Osteocyte (in vitro differentiated cells): ENCODE data around the gene ITGB5. TPM values are rescaled to one million over a fixed set of nuclear protein-coding genes. Genes with fewer than 3 reads are reported as not detected.
"Not testable (repeated sequence)": the region's sequence is repeated elsewhere in the genome, so short reads cannot be mapped to it uniquely, and the experiment has no call there.

Experiments
- DNase-seq: peaks from one replicate; pipeline ENCODE4 v3.0.0; 2021; ENCODE audit warnings: mixed read lengths; ENCODE audit not compliant: unreplicated experiment; ENCODE audit errors: extremely low spot score
- H3K27ac Mint-ChIP-seq: one replicate; pipeline ENCODE4 v1.8.0; 2021; ENCODE audit warnings: mild to moderate bottlenecking, mixed read lengths; ENCODE audit not compliant: unreplicated experiment
- H3K27me3 Mint-ChIP-seq: one replicate; pipeline ENCODE4 v1.8.0; 2021; ENCODE audit warnings: mixed read lengths; ENCODE audit not compliant: unreplicated experiment
- H3K36me3 Mint-ChIP-seq: one replicate; pipeline ENCODE4 v1.8.0; 2021; ENCODE audit warnings: mixed read lengths; ENCODE audit not compliant: unreplicated experiment
- H3K4me1 Mint-ChIP-seq: one replicate; pipeline ENCODE4 v1.8.0; 2021; ENCODE audit warnings: mixed read lengths; ENCODE audit not compliant: unreplicated experiment
- H3K4me3 Mint-ChIP-seq: one replicate; pipeline ENCODE4 v1.8.0; 2021; ENCODE audit warnings: mild to moderate bottlenecking, moderate library complexity, mixed read lengths; ENCODE audit not compliant: unreplicated experiment
- H3K9me3 Mint-ChIP-seq: one replicate; pipeline ENCODE4 v1.8.0; 2021; ENCODE audit warnings: mixed read lengths; ENCODE audit not compliant: unreplicated experiment
- total RNA-seq: library from RNA; stranded (reverse); gene quantifications from 2 replicates; pipeline ENCODE4 v1.2.1, GENCODE V29; 2021
- TF ChIP-seq, protein P1 (sequence below): fragments of 200-600 bp; sonication (generic); IDR thresholded peaks from 2 replicates; pipeline ENCODE4 v1.5.0; 2021; ENCODE audit warnings: antibody characterized with exemption, mild to moderate bottlenecking, moderate library complexity

The ITGB5 gene
- total RNA-seq, 1 donor from 2014 or later, result 419 TPM

DNA sequence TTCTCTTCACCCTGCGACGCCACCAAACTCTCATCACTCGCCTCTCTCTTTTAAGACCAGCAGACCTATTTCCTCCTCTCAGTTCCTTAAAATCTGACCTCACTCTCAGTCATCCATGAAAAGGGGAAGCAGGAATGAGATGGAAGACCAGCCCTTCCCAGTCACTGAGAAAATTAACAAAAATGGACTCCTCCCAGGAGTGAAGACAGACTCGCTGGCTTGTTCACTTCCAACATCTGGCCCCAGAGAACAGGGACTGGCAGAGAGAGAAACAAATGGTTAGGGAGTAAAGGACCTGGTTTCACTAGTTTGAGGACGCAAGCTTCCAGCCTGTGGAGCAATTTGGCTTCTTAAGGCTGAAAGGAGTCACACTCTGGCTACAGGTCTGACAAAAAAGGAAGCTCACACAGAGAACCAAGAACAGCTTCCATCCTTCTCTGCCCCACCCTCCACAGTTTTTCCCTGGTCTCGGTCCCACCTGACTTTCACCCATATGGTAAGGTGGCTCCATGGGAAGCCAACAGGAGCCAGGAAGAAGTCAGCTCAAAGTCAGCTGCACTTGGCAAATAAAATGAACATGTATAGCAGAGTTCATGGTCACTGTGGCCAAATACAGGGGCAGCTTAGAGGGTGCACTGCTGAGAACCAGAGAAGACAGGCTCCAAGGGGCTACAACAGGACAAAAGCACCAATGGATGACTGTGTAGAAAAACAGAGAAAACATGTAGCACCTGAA, 57.2 kb downstream of the ITGB5 start:
- Mint-ChIP-seq H3K4me1 (peaks cover 68% of the 10 kb centered on the region), H3K9me3 (no peaks in the 10 kb centered on the region), H3K27ac (peak overlapping the region; percentile 56), H3K36me3 (peaks cover 44% of the 10 kb centered on the region), H3K4me3 (no peak overlapping the region), H3K27me3 (no peaks in the 10 kb centered on the region)
- TF ChIP-seq, protein P1, sequence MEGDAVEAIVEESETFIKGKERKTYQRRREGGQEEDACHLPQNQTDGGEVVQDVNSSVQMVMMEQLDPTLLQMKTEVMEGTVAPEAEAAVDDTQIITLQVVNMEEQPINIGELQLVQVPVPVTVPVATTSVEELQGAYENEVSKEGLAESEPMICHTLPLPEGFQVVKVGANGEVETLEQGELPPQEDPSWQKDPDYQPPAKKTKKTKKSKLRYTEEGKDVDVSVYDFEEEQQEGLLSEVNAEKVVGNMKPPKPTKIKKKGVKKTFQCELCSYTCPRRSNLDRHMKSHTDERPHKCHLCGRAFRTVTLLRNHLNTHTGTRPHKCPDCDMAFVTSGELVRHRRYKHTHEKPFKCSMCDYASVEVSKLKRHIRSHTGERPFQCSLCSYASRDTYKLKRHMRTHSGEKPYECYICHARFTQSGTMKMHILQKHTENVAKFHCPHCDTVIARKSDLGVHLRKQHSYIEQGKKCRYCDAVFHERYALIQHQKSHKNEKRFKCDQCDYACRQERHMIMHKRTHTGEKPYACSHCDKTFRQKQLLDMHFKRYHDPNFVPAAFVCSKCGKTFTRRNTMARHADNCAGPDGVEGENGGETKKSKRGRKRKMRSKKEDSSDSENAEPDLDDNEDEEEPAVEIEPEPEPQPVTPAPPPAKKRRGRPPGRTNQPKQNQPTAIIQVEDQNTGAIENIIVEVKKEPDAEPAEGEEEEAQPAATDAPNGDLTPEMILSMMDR, result no peak
- DNase-seq, result no peak

DNA sequence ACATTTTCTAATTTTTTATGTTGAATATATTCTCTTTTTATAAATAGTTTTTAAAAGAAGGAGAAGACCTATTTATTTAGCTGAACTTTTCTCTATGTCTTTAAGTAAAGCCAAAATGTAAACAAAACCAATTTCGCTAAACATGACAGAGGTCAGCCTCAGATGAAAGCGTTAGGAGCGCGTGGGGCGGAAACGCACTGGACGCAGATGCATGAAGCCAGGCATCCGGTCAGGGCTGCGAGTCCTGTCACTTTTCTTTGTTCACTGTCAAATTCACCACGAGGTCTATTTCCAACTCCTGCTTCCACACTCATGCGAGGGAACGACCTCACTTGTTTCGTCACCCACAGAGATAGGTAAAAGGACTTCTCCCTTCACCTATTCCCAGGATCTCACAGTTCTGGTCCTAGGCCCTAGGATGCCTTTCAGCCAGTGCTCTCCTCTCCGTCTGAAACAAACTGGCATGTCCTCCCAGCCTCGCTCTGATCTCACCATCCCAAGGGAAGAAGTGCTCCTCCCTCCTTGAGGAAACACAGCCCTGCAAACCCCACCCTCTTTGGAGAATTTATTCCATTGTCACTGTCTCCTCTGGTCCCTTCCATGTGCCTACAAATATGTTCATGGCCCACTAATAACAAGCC, 57.9 kb downstream of the ITGB5 start:
- H3K27ac Mint-ChIP-seq, result peak overlapping the region; percentile 56

DNA sequence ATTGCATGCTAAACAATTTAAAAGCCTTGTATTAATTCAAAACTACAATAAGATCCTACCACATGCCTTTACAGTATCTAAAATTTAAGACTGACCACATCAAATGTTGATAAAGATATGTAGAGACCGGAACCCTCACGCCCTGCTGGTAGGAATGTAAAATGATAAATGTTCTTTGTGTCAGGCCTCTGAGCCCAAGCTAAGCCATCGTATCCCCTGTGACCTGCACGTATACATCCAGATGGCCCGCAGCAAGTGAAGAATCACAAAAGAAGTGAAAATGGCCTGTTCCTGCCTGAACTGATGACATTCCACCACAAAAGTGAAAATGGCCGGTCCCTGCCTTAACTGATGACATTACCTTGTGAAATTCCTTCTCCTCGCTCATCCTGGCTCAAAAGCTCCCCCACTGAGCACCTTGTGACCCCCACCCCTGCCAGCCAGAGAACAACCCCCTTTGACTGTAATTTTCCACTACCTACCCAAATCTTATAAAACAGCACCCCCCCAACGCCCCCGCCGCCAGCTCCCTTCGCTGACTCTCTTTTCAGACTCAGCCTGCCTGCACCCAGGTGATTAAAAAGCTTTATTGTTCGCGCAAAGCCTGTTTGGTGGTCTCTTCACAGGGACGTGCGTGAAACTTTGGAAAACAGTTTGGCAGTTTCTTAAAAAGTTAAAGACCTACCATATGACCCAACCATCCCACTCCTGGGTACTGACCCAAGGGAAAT, 59.5 kb downstream of the ITGB5 start:
- TF ChIP-seq, protein P1, result peak; percentile 47
- not testable (repeated sequence) for H3K4me3 Mint-ChIP-seq, DNase-seq, H3K27me3 Mint-ChIP-seq, H3K9me3 Mint-ChIP-seq
- peak overlapping the region; percentile 75 for H3K27ac Mint-ChIP-seq
- peaks cover 46% of the 10 kb centered on the region for H3K4me1 Mint-ChIP-seq
- peaks cover 46% of the 10 kb centered on the region for H3K36me3 Mint-ChIP-seq

More for the DNA sequence above, 57.9 kb downstream of the ITGB5 start:
- Mint-ChIP-seq H3K27me3 (no peaks in the 10 kb centered on the region), H3K4me1 (peaks cover 62% of the 10 kb centered on the region), H3K36me3 (peaks cover 48% of the 10 kb centered on the region), H3K9me3 (peaks cover 3% of the 10 kb centered on the region), H3K4me3 (no peak overlapping the region)
- TF ChIP-seq, protein P1, result no peak
- DNase-seq, result no peak

DNA sequence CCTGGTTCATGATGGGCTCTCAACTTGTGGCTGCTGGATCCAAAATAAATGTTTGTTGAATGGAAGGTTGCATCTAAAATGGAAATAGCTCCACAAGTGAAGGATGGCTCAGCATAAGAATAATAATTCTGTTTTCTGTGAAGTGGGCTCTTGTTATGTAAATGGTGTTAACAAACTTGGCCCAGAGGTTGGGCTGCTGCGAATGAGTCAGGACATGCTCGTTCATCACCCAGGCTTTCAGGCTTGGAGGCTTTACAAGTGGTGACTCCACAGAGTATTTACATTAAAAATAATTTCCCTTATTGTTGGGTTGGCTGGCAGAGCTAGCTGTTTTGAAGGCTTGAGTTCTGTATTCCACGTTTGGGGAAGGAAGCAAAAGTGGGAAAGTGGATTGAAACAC, 60.5 kb downstream of the ITGB5 start:
- Mint-ChIP-seq H3K27me3 (no peaks in the 10 kb centered on the region), H3K4me1 (peaks cover 37% of the 10 kb centered on the region), H3K36me3 (peaks cover 53% of the 10 kb centered on the region), H3K4me3 (no peak overlapping the region), H3K27ac (peak overlapping the region; percentile 75), H3K9me3 (peaks cover 5% of the 10 kb centered on the region)
- TF ChIP-seq, protein P1, result no peak
- no peak for DNase-seq
